VCaP (cell line): Measurements from ENCODE around the gene ZKSCAN7.
"Not testable (repeated sequence)": the region's sequence is repeated elsewhere in the genome, so short reads cannot be mapped to it uniquely, and the experiment has no call there.

Experiments used
- H3K27ac ChIP-seq: fragments of 450-650 bp; 2 replicates; pipeline ENCODE4 v1.5.1; 2017
- TF ChIP-seq, protein P1 (sequence below): fragments of 450-650 bp; conservative IDR thresholded peaks from 2 replicates; pipeline ENCODE4 v1.5.1; 2017; ENCODE audit warnings: mild to moderate bottlenecking, moderate library complexity

Gene ZKSCAN7

GRCh38 chr3:44576613-44577012, 21.6 kb downstream of the ZKSCAN7 start:
- no peak overlapping the region for H3K27ac ChIP-seq
- TF ChIP-seq, protein P1, sequence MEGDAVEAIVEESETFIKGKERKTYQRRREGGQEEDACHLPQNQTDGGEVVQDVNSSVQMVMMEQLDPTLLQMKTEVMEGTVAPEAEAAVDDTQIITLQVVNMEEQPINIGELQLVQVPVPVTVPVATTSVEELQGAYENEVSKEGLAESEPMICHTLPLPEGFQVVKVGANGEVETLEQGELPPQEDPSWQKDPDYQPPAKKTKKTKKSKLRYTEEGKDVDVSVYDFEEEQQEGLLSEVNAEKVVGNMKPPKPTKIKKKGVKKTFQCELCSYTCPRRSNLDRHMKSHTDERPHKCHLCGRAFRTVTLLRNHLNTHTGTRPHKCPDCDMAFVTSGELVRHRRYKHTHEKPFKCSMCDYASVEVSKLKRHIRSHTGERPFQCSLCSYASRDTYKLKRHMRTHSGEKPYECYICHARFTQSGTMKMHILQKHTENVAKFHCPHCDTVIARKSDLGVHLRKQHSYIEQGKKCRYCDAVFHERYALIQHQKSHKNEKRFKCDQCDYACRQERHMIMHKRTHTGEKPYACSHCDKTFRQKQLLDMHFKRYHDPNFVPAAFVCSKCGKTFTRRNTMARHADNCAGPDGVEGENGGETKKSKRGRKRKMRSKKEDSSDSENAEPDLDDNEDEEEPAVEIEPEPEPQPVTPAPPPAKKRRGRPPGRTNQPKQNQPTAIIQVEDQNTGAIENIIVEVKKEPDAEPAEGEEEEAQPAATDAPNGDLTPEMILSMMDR: no peak

DNA sequence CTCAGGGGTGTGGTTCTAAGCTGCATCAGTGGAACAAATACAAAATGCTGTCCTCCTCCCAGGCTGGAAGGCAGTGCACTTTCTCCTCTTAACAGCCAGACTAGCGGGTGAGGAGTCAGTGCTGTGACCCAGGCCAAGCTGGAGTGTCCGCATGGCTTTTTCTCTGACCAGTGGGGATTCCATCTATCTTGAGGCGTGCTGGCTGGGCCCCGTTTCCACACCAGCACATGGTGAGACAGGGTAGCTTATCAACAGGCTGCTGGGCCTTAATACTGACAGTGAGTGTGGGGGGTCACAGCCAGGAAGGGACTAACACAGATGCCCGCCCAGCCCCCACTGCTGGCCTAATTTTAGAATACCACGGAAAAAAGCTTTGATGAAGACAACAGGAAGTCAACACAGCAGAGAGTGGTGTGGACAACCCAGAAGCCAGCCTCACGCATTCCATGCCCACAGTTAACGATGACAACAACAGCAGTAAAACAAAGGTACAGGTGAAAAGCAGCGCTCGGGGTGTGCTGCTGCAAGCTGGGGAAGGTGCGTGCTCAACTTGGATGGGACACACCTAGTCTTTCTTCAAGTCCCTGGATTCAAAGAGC, 22.5 kb downstream of the ZKSCAN7 start:
- H3K27ac ChIP-seq: not testable (repeated sequence)

GRCh38 chr3:44578316-44578715, 23.3 kb downstream of the ZKSCAN7 start:
- not testable (repeated sequence) for H3K27ac ChIP-seq

DNA sequence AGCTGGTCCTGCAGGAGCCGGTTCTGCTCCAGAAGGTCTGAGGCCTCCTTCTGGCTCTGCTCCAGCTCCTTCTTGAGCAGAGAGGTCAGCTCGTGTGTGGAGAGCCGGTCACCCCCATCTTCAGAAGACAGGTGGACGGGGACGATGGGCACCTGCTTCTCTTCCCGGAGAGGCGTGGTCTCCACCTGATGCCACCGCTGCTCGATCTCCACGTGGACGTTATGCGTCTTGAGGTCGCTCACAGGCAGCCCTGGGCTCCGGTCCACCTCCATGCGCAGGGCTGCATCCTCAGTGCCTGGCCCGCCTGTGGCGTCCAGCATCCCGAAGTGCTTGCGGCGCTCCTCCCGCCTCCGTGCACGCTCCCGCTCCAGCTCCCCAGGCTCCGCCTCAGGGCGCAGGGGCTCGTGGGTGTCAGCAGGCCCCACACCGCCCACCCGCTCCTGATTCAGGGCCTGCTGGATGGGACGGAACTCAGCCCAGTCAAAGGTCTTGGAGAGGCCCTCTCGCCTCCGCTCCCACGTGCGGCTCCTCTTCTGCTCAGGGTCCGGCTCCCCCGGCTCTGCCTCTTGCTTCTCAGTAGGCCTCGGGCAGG, 24.0 kb downstream of the ZKSCAN7 start:
- H3K27ac ChIP-seq: not testable (repeated sequence)

GRCh38 chr3:44579749-44580148, 24.8 kb downstream of the ZKSCAN7 start:
- H3K27ac ChIP-seq: not testable (repeated sequence)

- H3K27ac ChIP-seq: not testable (repeated sequence)
Measured at GRCh38 chr3:44580971-44581370, 26.0 kb downstream of the ZKSCAN7 start.

GRCh38 chr3:44584646-44585501, 29.9 kb downstream of the ZKSCAN7 start, which contains the start of gene ZNF660:
TSS of gene ZNF660 (plus strand) at chr3:44584964. CDS start at chr3:44594194, 9,230 bp downstream.
- TF ChIP-seq, protein P1: no peak

DNA sequence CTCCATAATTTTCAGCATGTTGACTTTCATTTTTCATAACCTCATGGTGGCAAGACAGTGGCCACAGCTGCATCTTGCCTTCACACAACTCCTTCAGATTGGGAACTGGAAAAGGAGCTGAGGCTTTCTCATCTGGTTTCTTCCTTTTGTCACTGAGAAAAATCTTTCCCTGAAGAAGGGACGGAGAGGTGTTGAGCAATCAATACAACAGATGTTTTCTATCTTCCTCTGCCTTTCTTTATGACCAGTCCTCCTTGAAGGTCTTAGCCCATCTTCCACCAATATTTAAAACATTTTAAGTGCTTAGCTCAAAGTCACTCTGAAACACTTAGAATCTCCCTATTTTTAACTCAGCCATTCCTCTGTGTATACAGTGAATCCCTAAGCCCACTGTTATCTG, 41.6 kb downstream of the ZKSCAN7 start:
- H3K27ac ChIP-seq: peak overlapping the region; percentile 24
- TF ChIP-seq, protein P1: no peak

More at GRCh38 chr3:44584646-44585501, 29.9 kb downstream of the ZKSCAN7 start, which contains the start of gene ZNF660:
- peak within 1 kb of the TSS; percentile 71 for H3K27ac ChIP-seq

DNA sequence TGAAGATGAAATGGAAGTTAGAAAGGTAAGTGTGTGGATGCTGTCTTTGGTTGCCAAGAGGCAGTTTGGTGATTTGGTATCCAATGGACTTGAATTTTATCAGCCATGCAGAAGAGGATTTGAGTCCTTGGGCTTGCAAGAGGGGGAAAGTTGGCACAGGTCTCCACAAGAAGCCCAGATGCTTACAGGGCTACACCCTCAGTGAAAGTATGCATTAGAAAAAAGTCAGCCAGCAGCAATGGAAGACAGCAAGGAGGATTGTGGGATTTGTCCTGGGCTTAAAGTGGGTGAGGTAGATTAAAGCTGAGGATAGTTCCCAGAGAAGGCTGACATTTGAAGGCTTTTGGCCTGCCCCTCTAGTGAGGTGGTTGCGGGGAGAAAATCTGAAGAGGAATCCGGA, 46.8 kb downstream of the ZKSCAN7 start:
- TF ChIP-seq, protein P1: no peak

GRCh38 chr3:44612678-44613077, 57.7 kb downstream of the ZKSCAN7 start:
- TF ChIP-seq, protein P1: no peak

More for the DNA sequence above, 46.8 kb downstream of the ZKSCAN7 start:
- no peak overlapping the region for H3K27ac ChIP-seq

More at GRCh38 chr3:44612678-44613077, 57.7 kb downstream of the ZKSCAN7 start:
- H3K27ac ChIP-seq: no peak overlapping the region
